HepG2 (cell line): ENCODE data around the gene P2RX6. TPM values are rescaled to one million over a fixed set of nuclear protein-coding genes. Genes with fewer than 3 reads are reported as not detected.

ENCODE experiments used
- ATAC-seq: fragments of 200-7000 bp; cut with Tn5 transposase; 3 replicates; pipeline ENCODE4 v1.9.1; 2020; ENCODE audit warnings: mild to moderate bottlenecking, moderate library complexity
- BruUV-seq: library from RNA; stranded (reverse); fragments of 400-500 nt; replicated peaks from 2 replicates; lab custom pipeline; 2021; lab: Mats Ljungman, UMichigan
- CTCF ChIA-PET: fragments of 300-600 bp; formaldehyde crosslinking; extraction: SDS; loops from one replicate; lab custom pipeline; 2021; ENCODE audit warnings: low total read pairs, inconsistent platforms, low intra/inter-chr PET ratio; lab: Yijun Ruan, JAX
- POLR2A ChIA-PET: fragments of 350-600 bp; sonication (Branson Sonifier 250); formaldehyde crosslinking; loops from one replicate; lab custom pipeline; 2020; ENCODE audit warnings: antibody characterized with exemption, inconsistent platforms; lab: Yijun Ruan, JAX
- DNase-seq: peaks from one replicate; pipeline ENCODE4 v3.0.0-alpha.2; 2015; ENCODE audit warnings: low spot score
- FAIRE-seq: peaks from 3 replicates; lab custom pipeline; 2011; peaks lifted over from hg19 to GRCh38; lab: Jason Lieb, UNC
- H2AFZ ChIP-seq: one replicate; pipeline ENCODE4 v1.6.1; 2011; ENCODE audit warnings: low read length, inconsistent platforms
- H3K27ac ChIP-seq: fragments of 300-600 bp; 3 replicates; pipeline ENCODE4 v1.8.0; 2011; ENCODE audit warnings: mixed run types, mild to moderate bottlenecking, mixed read lengths, low read length, inconsistent platforms; ENCODE audit not compliant: insufficient read depth; ENCODE audit errors: extremely low read length
- H3K27me3 ChIP-seq, 2 experiments: fragments of 200-600 bp in 1 of 2; 2 replicates in 1 of 2; 3 replicates in 1 of 2; pipeline versions ENCODE4 v1.6.0 to v1.8.0; 2011; ENCODE audit warnings: low read length in 2 of 2, mild to moderate bottlenecking in 2 of 2, moderate library complexity in 2 of 2, inconsistent platforms in 1 of 2; ENCODE audit not compliant: insufficient read depth in 2 of 2, control insufficient read depth in 1 of 2
- H3K36me3 ChIP-seq, 2 experiments: fragments of 200-600 bp in 1 of 2; replicated peaks in 1 of 2; 2 replicates in 1 of 2; 3 replicates in 1 of 2; pipeline versions ENCODE4 v1.5.1 to v1.8.0; 2011; ENCODE audit warnings: low read length in 2 of 2, inconsistent platforms in 1 of 2; ENCODE audit not compliant: insufficient read depth in 2 of 2, control insufficient read depth in 1 of 2
- H3K4me1 ChIP-seq: 2 replicates; pipeline ENCODE4 v1.5.1; 2012; ENCODE audit warnings: low read length, inconsistent platforms; ENCODE audit not compliant: insufficient read depth
- H3K4me2 ChIP-seq: 2 replicates; pipeline ENCODE4 v1.6.0; 2011; ENCODE audit warnings: low read depth, low read length, inconsistent platforms
- H3K4me3 ChIP-seq, 3 experiments: fragments of 200-600 bp in 1 of 3; sonication (generic), shearing (Covaris generic) in 1 of 3; replicated peaks in 1 of 3; 2 replicates each; pipeline ENCODE4 v1.5.1; 2011 to 2016; ENCODE audit warnings: low read length in 3 of 3, inconsistent platforms in 2 of 3, low read depth in 2 of 3, mild to moderate bottlenecking in 2 of 3, control low read depth in 1 of 3, mixed read lengths in 1 of 3; ENCODE audit not compliant: insufficient read depth in 1 of 3
- H3K79me2 ChIP-seq: one replicate; pipeline ENCODE4 v1.6.1; 2011; ENCODE audit warnings: low read length, inconsistent platforms; ENCODE audit not compliant: insufficient read depth
- H3K9ac ChIP-seq: 2 replicates; pipeline ENCODE4 v1.6.0; 2011; ENCODE audit warnings: mild to moderate bottlenecking, low read depth, low read length, inconsistent platforms; ENCODE audit not compliant: insufficient read depth
- H3K9me3 ChIP-seq: 2 replicates; pipeline ENCODE4 v1.5.1; 2012; ENCODE audit warnings: mild to moderate bottlenecking, low read length
- H4K20me1 ChIP-seq: 2 replicates; pipeline ENCODE4 v1.6.0; 2011; ENCODE audit warnings: inconsistent platforms, mild to moderate bottlenecking, low read length, moderate library complexity; ENCODE audit not compliant: insufficient read depth
- ATF7 ChIP-seq, 2 experiments: fragments of 450-650 bp in 1 of 2; sonication (generic) in 1 of 2; formaldehyde crosslinking in 1 of 2; IDR thresholded peaks; 2 replicates each; pipeline versions ENCODE4 v1.4.0 to v1.6.1; 2016 to 2020; ENCODE audit warnings: antibody characterized with exemption in 1 of 2, mild to moderate bottlenecking in 1 of 2, missing genetic modification reagents in 1 of 2
- EZH2 ChIP-seq: conservative IDR thresholded peaks from 2 replicates; pipeline ENCODE4 v1.6.1; 2012; ENCODE audit warnings: mild to moderate bottlenecking, low read depth, low read length, moderate library complexity
- SAP130 ChIP-seq: IDR thresholded peaks from 2 replicates; pipeline ENCODE4 v1.6.1; 2016; ENCODE audit warnings: low read depth
- SETDB1 ChIP-seq: sonication (generic); formaldehyde crosslinking; IDR thresholded peaks from 2 replicates; pipeline ENCODE4 v1.5.1; 2020; ENCODE audit warnings: missing genetic modification reagents, mild to moderate bottlenecking, borderline replicate concordance
- SOX13 ChIP-seq, 3 experiments: fragments of 450-650 bp in 1 of 3; sonication (generic) in 1 of 3; formaldehyde crosslinking in 1 of 3; IDR thresholded peaks in 2 of 3; conservative IDR thresholded peaks in 1 of 3; 2 replicates each; pipeline versions ENCODE4 v1.5.0 to v1.6.1; 2016 to 2020; ENCODE audit warnings: antibody characterized with exemption in 1 of 3, mild to moderate bottlenecking in 1 of 3, missing compliant biosample characterization in 1 of 3, missing genetic modification reagents in 1 of 3, moderate library complexity in 1 of 3
- ZKSCAN5 ChIP-seq: sonication (generic); formaldehyde crosslinking; IDR thresholded peaks from 2 replicates; pipeline ENCODE4 v1.5.1; 2020; ENCODE audit warnings: mild to moderate bottlenecking, missing genetic modification reagents
- ZNF138 ChIP-seq: sonication (generic); formaldehyde crosslinking; IDR thresholded peaks from 2 replicates; pipeline ENCODE4 v1.5.0; 2020; ENCODE audit warnings: mild to moderate bottlenecking, low read depth, missing genetic modification reagents
- ZNF430 ChIP-seq: sonication (generic); formaldehyde crosslinking; IDR thresholded peaks from 2 replicates; pipeline ENCODE4 v1.9.0; 2021; ENCODE audit warnings: mild to moderate bottlenecking, missing genetic modification reagents
- ZNF543 ChIP-seq: sonication (generic); formaldehyde crosslinking; IDR thresholded peaks from 2 replicates; pipeline ENCODE4 v1.4.0; 2020; ENCODE audit warnings: mild to moderate bottlenecking, missing genetic modification reagents
- ZNF709 ChIP-seq: sonication (generic); formaldehyde crosslinking; IDR thresholded peaks from 2 replicates; pipeline ENCODE4 v1.5.0; 2020; ENCODE audit warnings: mild to moderate bottlenecking, missing genetic modification reagents
- ZNF768 ChIP-seq: sonication (generic); formaldehyde crosslinking; IDR thresholded peaks from 2 replicates; pipeline ENCODE4 v1.4.0; 2020; ENCODE audit warnings: missing genetic modification reagents
- WGBS: methylation state at CpG from one replicate; pipeline ENCODE4 v1.1.6; 2017; ENCODE audit warnings: low lambda C conversion rate; 5-methylcytosine and 5-hydroxymethylcytosine counted together
- in situ Hi-C: cut with HindIII; loops from 2 replicates; pipeline ENCODE4 v1.10.0; 2017; ENCODE audit warnings: low pct_unique_long_range_greater_than_20kb; ENCODE audit not compliant: extremely low pct_ligation_motif_present
- intact Hi-C: fragments of 100-400 bp; cut with micrococcal nuclease; formaldehyde crosslinking; loops from one replicate; pipeline ENCODE4 v1.10.0; 2022; ENCODE audit not compliant: unreplicated experiment
- polyA plus RNA-seq, 8 experiments: library from polyadenylated mRNA; depleted of rRNA in 3 of 8; stranded (reverse) in 7 of 8; unstranded in 1 of 8; fragments of >200 nt; fragmentation: Illumina TruSeq in 4 of 8; extraction: Trizol in 4 of 8; gene quantifications; 2 replicates each; pipeline versions ENCODE4 v1.2.1 to v1.2.3, GENCODE V29; 2011 to 2016; ENCODE audit warnings: low read depth in 4 of 8, missing spikeins in 1 of 8, mixed read lengths in 1 of 8; ENCODE audit not compliant: insufficient read depth in 1 of 8
- total RNA-seq, 5 experiments: library from RNA; depleted of rRNA; stranded (reverse); fragments of >200 nt; fragmentation: Illumina TruSeq; extraction: Trizol; gene quantifications; 2 replicates each; pipeline ENCODE4 v1.2.3, GENCODE V29; 2016; ENCODE audit warnings: low read depth in 1 of 5
- TF ChIP-seq, protein P1 (sequence below): sonication (generic); formaldehyde crosslinking; IDR thresholded peaks from 2 replicates; pipeline ENCODE4 v1.4.0; 2020; ENCODE audit warnings: mild to moderate bottlenecking, missing genetic modification reagents
- TF ChIP-seq, protein P2 (sequence below): sonication (generic); formaldehyde crosslinking; IDR thresholded peaks from 2 replicates; pipeline ENCODE4 v1.4.0; 2020; ENCODE audit warnings: missing genetic modification reagents
- TF ChIP-seq, protein P3 (sequence below): sonication (generic); formaldehyde crosslinking; conservative IDR thresholded peaks from 2 replicates; pipeline ENCODE4 v1.8.1; 2023; ENCODE audit warnings: missing genetic modification reagents
- TF ChIP-seq, protein P4 (sequence below): sonication (generic); formaldehyde crosslinking; IDR thresholded peaks from 2 replicates; pipeline ENCODE4 v1.5.0; 2020; ENCODE audit warnings: missing genetic modification reagents

P2RX6 gene
- total and polyA plus RNA-seq, 2 of the 13 experiments (the other 11 are each of a cell fraction or from before 2014, with no cell fraction given) = 0.04 to 0.12 TPM

DNA sequence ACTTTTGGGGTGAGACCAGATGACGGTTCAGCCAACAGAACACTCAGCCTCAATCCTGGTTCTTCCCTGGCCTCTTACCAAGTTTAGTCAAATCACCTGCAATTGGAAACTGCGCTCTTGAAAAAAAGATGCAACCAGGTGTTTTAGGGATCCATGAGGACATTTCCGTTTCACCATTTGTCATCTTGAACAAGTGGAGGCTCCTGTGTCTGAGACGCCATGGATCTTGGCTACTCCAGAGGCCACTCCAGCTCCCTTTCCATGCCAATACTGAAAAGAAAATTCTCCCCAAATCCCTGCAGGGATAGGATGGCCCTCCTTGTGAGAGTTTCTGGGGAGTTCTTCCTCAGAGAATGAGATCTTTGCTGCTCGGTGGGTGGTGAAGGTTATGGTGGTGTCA, 58.5 kb downstream of the P2RX6 start:
- H4K20me1 ChIP-seq = no peaks in the 10 kb centered on the region
- peaks cover 9% of the 10 kb centered on the region for H3K4me1 ChIP-seq
- 88% methylated on average over 5 of the region's 5 CpGs for WGBS
- H3K9ac ChIP-seq = no peak overlapping the region
- FAIRE-seq (no peak), ATAC-seq (no peak), DNase-seq (no peak)
- in situ Hi-C loops (no loop called here), intact Hi-C loops (no loop called here)
- no peaks in the 10 kb centered on the region for H3K36me3 ChIP-seq
- TF ChIP-seq, protein P1, sequence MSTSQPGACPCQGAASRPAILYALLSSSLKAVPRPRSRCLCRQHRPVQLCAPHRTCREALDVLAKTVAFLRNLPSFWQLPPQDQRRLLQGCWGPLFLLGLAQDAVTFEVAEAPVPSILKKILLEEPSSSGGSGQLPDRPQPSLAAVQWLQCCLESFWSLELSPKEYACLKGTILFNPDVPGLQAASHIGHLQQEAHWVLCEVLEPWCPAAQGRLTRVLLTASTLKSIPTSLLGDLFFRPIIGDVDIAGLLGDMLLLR (CRISPR knock-in tag) = no peak
- TF ChIP-seq, protein P2, sequence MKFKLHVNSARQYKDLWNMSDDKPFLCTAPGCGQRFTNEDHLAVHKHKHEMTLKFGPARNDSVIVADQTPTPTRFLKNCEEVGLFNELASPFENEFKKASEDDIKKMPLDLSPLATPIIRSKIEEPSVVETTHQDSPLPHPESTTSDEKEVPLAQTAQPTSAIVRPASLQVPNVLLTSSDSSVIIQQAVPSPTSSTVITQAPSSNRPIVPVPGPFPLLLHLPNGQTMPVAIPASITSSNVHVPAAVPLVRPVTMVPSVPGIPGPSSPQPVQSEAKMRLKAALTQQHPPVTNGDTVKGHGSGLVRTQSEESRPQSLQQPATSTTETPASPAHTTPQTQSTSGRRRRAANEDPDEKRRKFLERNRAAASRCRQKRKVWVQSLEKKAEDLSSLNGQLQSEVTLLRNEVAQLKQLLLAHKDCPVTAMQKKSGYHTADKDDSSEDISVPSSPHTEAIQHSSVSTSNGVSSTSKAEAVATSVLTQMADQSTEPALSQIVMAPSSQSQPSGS (CRISPR knock-in tag) = no peak
- TF ChIP-seq ZNF430 (CRISPR knock-in tag) = no peak
- TF ChIP-seq ZNF138 (CRISPR knock-in tag) = no peak
- TF ChIP-seq, protein P3, sequence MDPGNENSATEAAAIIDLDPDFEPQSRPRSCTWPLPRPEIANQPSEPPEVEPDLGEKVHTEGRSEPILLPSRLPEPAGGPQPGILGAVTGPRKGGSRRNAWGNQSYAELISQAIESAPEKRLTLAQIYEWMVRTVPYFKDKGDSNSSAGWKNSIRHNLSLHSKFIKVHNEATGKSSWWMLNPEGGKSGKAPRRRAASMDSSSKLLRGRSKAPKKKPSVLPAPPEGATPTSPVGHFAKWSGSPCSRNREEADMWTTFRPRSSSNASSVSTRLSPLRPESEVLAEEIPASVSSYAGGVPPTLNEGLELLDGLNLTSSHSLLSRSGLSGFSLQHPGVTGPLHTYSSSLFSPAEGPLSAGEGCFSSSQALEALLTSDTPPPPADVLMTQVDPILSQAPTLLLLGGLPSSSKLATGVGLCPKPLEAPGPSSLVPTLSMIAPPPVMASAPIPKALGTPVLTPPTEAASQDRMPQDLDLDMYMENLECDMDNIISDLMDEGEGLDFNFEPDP (CRISPR knock-in tag) = no peak
- TF ChIP-seq ZNF543 = no peak
- TF ChIP-seq ZNF768 = no peak
- TF ChIP-seq ZNF709 (CRISPR knock-in tag) = no peak
- TF ChIP-seq SAP130 = no peak
- no peak for TF ChIP-seq ATF7 (IDR thresholded peaks at IDR 0.05)
- no peak for TF ChIP-seq ATF7 (CRISPR knock-in tag; IDR thresholded peaks at IDR 0.05)
- TF ChIP-seq SOX13 (IDR thresholded peaks at IDR 0.05) = no peak
- TF ChIP-seq SOX13 (CRISPR knock-in tag; conservative IDR thresholded peaks at IDR 0.05 in 1 of 2, IDR thresholded peaks at IDR 0.05 in 1 of 2) = no peak
- TF ChIP-seq, protein P4, sequence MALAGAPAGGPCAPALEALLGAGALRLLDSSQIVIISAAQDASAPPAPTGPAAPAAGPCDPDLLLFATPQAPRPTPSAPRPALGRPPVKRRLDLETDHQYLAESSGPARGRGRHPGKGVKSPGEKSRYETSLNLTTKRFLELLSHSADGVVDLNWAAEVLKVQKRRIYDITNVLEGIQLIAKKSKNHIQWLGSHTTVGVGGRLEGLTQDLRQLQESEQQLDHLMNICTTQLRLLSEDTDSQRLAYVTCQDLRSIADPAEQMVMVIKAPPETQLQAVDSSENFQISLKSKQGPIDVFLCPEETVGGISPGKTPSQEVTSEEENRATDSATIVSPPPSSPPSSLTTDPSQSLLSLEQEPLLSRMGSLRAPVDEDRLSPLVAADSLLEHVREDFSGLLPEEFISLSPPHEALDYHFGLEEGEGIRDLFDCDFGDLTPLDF = no peak
- TF ChIP-seq ZKSCAN5 (CRISPR knock-in tag) = no peak
- no peak for TF ChIP-seq EZH2
- no peak for TF ChIP-seq SETDB1 (CRISPR knock-in tag)
- H2AFZ ChIP-seq = no peak overlapping the region
- H3K9me3 ChIP-seq = no peaks in the 10 kb centered on the region
- H3K4me2 ChIP-seq = no peak overlapping the region
- H3K4me3 ChIP-seq = no peak overlapping the region
- no peaks in the 10 kb centered on the region for H3K79me2 ChIP-seq
- peaks cover 4 to 34% of the 10 kb centered on the region in 2 experiments; a peak in 4 of 5 replicates for H3K27me3 ChIP-seq
- ChIA-PET CTCF (no interaction called here), POLR2A (no interaction called here)
- no TSS peak for BruUV-seq
- H3K27ac ChIP-seq = no peak overlapping the region
